HCT116 (cell line): ENCODE results near the gene CCDC17. TPM values are rescaled to one million over a fixed set of nuclear protein-coding genes. Genes with fewer than 3 reads are reported as not detected.

Source experiments
- ATAC-seq: fragments of 200-7000 bp; cut with Tn5 transposase; 2 replicates; pipeline ENCODE4 v1.9.1; 2020; ENCODE audit warnings: mild to moderate bottlenecking, moderate library complexity
- BruUV-seq: library from RNA; stranded (reverse); fragments of 400-500 nt; replicated peaks from 2 replicates; lab custom pipeline; 2021; lab: Mats Ljungman, UMichigan
- CTCF ChIA-PET: fragments of 300-600 bp; sonication (Branson Sonifier 250); formaldehyde crosslinking; loops from one replicate; lab custom pipeline; 2021; ENCODE audit warnings: antibody characterized with exemption; lab: Charles Lee
- POLR2A ChIA-PET: fragments of 300-600, 350-600 bp; sonication (Branson Sonifier 250); formaldehyde crosslinking; loops from one replicate; lab custom pipeline; 2021; ENCODE audit warnings: antibody characterized with exemption; lab: Charles Lee
- RAD21 ChIA-PET, 2 experiments: fragments of 300-600 bp; sonication (Branson Sonifier 250); formaldehyde crosslinking; loops; one replicate each; lab custom pipeline; 2023; ENCODE audit warnings: low total read pairs in 2 of 2; ENCODE audit not compliant: uncharacterized antibody in 2 of 2, unreplicated experiment in 2 of 2, low non-redundant PET in 1 of 2; lab: Charles Lee
- DNase-seq: peaks from one replicate; pipeline ENCODE4 v3.0.0-alpha.2; 2010; ENCODE audit warnings: low read depth, low spot score
- H2AFZ ChIP-seq: fragments of 200-600 bp; shearing (Covaris generic), sonication (generic); 2 replicates; pipeline ENCODE4 v1.6.1; 2017; ENCODE audit warnings: low read depth, mixed run types, mixed read lengths, antibody characterized with exemption, low read length; ENCODE audit not compliant: poor library complexity, severe bottlenecking
- H3K27ac ChIP-seq: 2 replicates; pipeline ENCODE4 v1.5.1; 2012; ENCODE audit warnings: low read depth, low read length
- H3K27me3 ChIP-seq: fragments of 200-600 bp; sonication (generic); 2 replicates; pipeline ENCODE4 v1.6.1; 2016; ENCODE audit warnings: mixed run types, low read length, mixed read lengths; ENCODE audit not compliant: insufficient read depth
- H3K36me3 ChIP-seq, 2 experiments: fragments of 200-500 bp in 1 of 2; fragments of 200-600 bp in 1 of 2; sonication (Bioruptor generic) in 1 of 2; sonication (generic) in 1 of 2; 2 replicates each; pipeline versions ENCODE4 v1.5.1 to v1.6.1; 2014 to 2016; ENCODE audit warnings: low read length in 2 of 2, inconsistent platforms in 1 of 2, mixed read lengths in 1 of 2, mixed run types in 1 of 2; ENCODE audit not compliant: insufficient read depth in 2 of 2, control insufficient read depth in 1 of 2
- H3K4me1 ChIP-seq, 2 experiments: fragments of 200-600 bp in 1 of 2; sonication (generic) in 1 of 2; 2 replicates each; pipeline versions ENCODE4 v1.5.1 to v1.6.1; 2012 to 2017; ENCODE audit warnings: low read length in 2 of 2, inconsistent platforms in 1 of 2, mild to moderate bottlenecking in 1 of 2, mixed read lengths in 1 of 2, mixed run types in 1 of 2, moderate library complexity in 1 of 2; ENCODE audit not compliant: insufficient read depth in 2 of 2, control insufficient read depth in 1 of 2
- H3K4me2 ChIP-seq: fragments of 200-600 bp; sonication (generic); 2 replicates; pipeline ENCODE4 v1.6.1; 2017; ENCODE audit warnings: mixed run types, low read length, mixed read lengths
- H3K4me3 ChIP-seq, 2 experiments: fragments of 200-600 bp in 1 of 2; sonication (generic) in 1 of 2; replicated peaks in 1 of 2; 2 replicates each; pipeline ENCODE4 v1.5.1; 2011 to 2016; ENCODE audit warnings: low read length in 2 of 2, control low read depth in 1 of 2, low read depth in 1 of 2, mild to moderate bottlenecking in 1 of 2, mixed read lengths in 1 of 2, mixed run types in 1 of 2
- H3K79me2 ChIP-seq: fragments of 200-600 bp; sonication (generic); 2 replicates; pipeline ENCODE4 v1.6.1; 2017; ENCODE audit warnings: mild to moderate bottlenecking, mixed run types, low read length, moderate library complexity, mixed read lengths; ENCODE audit not compliant: insufficient read depth
- H3K9ac ChIP-seq: fragments of 200-600 bp; sonication (generic); 2 replicates; pipeline ENCODE4 v1.6.1; 2016; ENCODE audit warnings: low read length, mixed read lengths
- H3K9me2 ChIP-seq: fragments of 200-600 bp; sonication (generic), shearing (Covaris generic); 2 replicates; pipeline ENCODE4 v1.6.1; 2017; ENCODE audit warnings: mixed run types, mild to moderate bottlenecking, moderate library complexity; ENCODE audit not compliant: insufficient read depth
- H3K9me3 ChIP-seq, 2 experiments: fragments of 200-500 bp in 1 of 2; fragments of 200-600 bp in 1 of 2; sonication (Bioruptor generic) in 1 of 2; sonication (generic) in 1 of 2; 2 replicates each; pipeline ENCODE4 v1.6.1; 2014 to 2017; ENCODE audit warnings: low read length in 2 of 2, mixed read lengths in 2 of 2, inconsistent platforms in 1 of 2, low read depth in 1 of 2, mild to moderate bottlenecking in 1 of 2, mixed run types in 1 of 2, moderate library complexity in 1 of 2; ENCODE audit not compliant: control insufficient read depth in 1 of 2, insufficient read depth in 1 of 2
- H4K20me1 ChIP-seq: fragments of 200-600 bp; sonication (generic), shearing (Covaris generic); 2 replicates; pipeline ENCODE4 v1.6.1; 2017; ENCODE audit warnings: mixed run types, mild to moderate bottlenecking, moderate library complexity; ENCODE audit not compliant: insufficient read depth
- EZH2phosphoT487 ChIP-seq: fragments of 200-600 bp; IDR thresholded peaks from 2 replicates; pipeline ENCODE4 v1.6.1; 2018; ENCODE audit warnings: antibody characterized with exemption, borderline replicate concordance
- FOSL1 ChIP-seq: IDR thresholded peaks from 2 replicates; pipeline ENCODE4 v1.6.1; 2012; ENCODE audit warnings: low read depth
- JUND ChIP-seq: IDR thresholded peaks from 2 replicates; pipeline ENCODE4 v1.6.1; 2012
- POLR2A ChIP-seq: IDR thresholded peaks from 2 replicates; pipeline ENCODE4 v1.7.0; 2011; ENCODE audit warnings: borderline replicate concordance; ENCODE audit not compliant: insufficient read depth, insufficient read length; ENCODE audit errors: extremely low read depth
- POLR2AphosphoS5 ChIP-seq: IDR thresholded peaks from 2 replicates; pipeline ENCODE4 v1.6.1; 2011; ENCODE audit warnings: mild to moderate bottlenecking, low read depth, low read length, moderate library complexity
- SP1 ChIP-seq: IDR thresholded peaks from 2 replicates; pipeline ENCODE4 v1.6.1; 2012; ENCODE audit warnings: low read depth
- TCF7L2 ChIP-seq: IDR thresholded peaks from 2 replicates; pipeline ENCODE4 v1.7.0; 2011; ENCODE audit warnings: borderline replicate concordance, inconsistent platforms; ENCODE audit not compliant: insufficient read depth, insufficient read length; ENCODE audit errors: extremely low read depth
- ZNF274 ChIP-seq: fragments of 200-500 bp; sonication (Bioruptor generic); IDR thresholded peaks from 2 replicates; pipeline ENCODE4 v1.6.1; 2014; ENCODE audit warnings: mild to moderate bottlenecking, low read depth, low read length, inconsistent platforms
- intact Hi-C: fragments of 100-400 bp; cut with micrococcal nuclease; formaldehyde crosslinking; loops from 2 replicates; pipeline ENCODE4 v1.10.0; 2022
- total RNA-seq: library from RNA; stranded (reverse); gene quantifications from one replicate; pipeline ENCODE4 v1.2.1, GENCODE V29; 2021; ENCODE audit not compliant: unreplicated experiment
- TF ChIP-seq, protein P1 (sequence below): IDR thresholded peaks from 2 replicates; pipeline ENCODE4 v1.6.1; 2012; ENCODE audit warnings: low read depth
- TF ChIP-seq, protein P2 (sequence below): IDR thresholded peaks from 2 replicates; pipeline ENCODE4 v1.6.1; 2012
- TF ChIP-seq, protein P3 (sequence below): IDR thresholded peaks from 2 replicates; pipeline ENCODE4 v1.6.1; 2011; ENCODE audit warnings: mild to moderate bottlenecking, low read length, moderate library complexity; ENCODE audit not compliant: insufficient replicate concordance; ENCODE audit errors: extremely low read depth
- TF ChIP-seq, protein P4 (sequence below), 3 experiments: fragments of 200-600 bp in 1 of 3; sonication (generic) in 1 of 3; IDR thresholded peaks in 2 of 3; conservative IDR thresholded peaks in 1 of 3; 2 replicates each; pipeline ENCODE4 v1.5.1; 2012 to 2017; ENCODE audit warnings: low read depth in 2 of 3, low read length in 2 of 3, antibody characterized with exemption in 1 of 3, borderline replicate concordance in 1 of 3, control low read depth in 1 of 3, mild to moderate bottlenecking in 1 of 3, mixed read lengths in 1 of 3, mixed run types in 1 of 3, moderate library complexity in 1 of 3; ENCODE audit not compliant: insufficient read depth in 1 of 3

CCDC17 gene
- total RNA-seq, 1 experiment from 2014 or later, result 2.4 TPM

DNA sequence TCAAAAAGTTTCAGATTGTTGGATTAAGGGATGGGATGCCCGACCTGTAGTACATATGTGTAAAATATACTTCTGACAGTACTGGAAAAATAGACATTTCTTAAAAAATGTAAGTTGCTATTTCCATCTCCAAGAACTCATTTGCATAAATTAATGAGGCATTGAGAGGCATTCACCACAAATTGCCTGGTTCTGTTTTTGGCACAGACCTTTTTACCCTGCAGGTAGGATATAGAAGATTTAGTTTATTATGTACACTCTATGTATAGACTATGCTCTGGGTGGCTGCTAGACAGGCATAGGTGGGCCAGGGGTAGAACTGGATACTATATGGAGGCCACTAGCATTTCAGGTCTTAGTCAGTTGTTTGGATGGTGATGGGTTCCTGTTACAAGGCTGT lies 8.0 kb downstream of the CCDC17 start:
- TF ChIP-seq, protein P1, sequence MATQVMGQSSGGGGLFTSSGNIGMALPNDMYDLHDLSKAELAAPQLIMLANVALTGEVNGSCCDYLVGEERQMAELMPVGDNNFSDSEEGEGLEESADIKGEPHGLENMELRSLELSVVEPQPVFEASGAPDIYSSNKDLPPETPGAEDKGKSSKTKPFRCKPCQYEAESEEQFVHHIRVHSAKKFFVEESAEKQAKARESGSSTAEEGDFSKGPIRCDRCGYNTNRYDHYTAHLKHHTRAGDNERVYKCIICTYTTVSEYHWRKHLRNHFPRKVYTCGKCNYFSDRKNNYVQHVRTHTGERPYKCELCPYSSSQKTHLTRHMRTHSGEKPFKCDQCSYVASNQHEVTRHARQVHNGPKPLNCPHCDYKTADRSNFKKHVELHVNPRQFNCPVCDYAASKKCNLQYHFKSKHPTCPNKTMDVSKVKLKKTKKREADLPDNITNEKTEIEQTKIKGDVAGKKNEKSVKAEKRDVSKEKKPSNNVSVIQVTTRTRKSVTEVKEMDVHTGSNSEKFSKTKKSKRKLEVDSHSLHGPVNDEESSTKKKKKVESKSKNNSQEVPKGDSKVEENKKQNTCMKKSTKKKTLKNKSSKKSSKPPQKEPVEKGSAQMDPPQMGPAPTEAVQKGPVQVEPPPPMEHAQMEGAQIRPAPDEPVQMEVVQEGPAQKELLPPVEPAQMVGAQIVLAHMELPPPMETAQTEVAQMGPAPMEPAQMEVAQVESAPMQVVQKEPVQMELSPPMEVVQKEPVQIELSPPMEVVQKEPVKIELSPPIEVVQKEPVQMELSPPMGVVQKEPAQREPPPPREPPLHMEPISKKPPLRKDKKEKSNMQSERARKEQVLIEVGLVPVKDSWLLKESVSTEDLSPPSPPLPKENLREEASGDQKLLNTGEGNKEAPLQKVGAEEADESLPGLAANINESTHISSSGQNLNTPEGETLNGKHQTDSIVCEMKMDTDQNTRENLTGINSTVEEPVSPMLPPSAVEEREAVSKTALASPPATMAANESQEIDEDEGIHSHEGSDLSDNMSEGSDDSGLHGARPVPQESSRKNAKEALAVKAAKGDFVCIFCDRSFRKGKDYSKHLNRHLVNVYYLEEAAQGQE, result no peak
- no peak for TF ChIP-seq SP1
- TF ChIP-seq POLR2AphosphoS5, result no peak
- no peak for TF ChIP-seq JUND
- TF ChIP-seq, protein P2, sequence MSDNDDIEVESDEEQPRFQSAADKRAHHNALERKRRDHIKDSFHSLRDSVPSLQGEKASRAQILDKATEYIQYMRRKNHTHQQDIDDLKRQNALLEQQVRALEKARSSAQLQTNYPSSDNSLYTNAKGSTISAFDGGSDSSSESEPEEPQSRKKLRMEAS, result no peak
- no peak for TF ChIP-seq POLR2A
- no peak for TF ChIP-seq ZNF274
- TF ChIP-seq, protein P3, sequence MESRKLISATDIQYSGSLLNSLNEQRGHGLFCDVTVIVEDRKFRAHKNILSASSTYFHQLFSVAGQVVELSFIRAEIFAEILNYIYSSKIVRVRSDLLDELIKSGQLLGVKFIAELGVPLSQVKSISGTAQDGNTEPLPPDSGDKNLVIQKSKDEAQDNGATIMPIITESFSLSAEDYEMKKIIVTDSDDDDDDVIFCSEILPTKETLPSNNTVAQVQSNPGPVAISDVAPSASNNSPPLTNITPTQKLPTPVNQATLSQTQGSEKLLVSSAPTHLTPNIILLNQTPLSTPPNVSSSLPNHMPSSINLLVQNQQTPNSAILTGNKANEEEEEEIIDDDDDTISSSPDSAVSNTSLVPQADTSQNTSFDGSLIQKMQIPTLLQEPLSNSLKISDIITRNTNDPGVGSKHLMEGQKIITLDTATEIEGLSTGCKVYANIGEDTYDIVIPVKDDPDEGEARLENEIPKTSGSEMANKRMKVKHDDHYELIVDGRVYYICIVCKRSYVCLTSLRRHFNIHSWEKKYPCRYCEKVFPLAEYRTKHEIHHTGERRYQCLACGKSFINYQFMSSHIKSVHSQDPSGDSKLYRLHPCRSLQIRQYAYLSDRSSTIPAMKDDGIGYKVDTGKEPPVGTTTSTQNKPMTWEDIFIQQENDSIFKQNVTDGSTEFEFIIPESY, result no peak
- no peak for TF ChIP-seq TCF7L2
- TF ChIP-seq, protein P4, sequence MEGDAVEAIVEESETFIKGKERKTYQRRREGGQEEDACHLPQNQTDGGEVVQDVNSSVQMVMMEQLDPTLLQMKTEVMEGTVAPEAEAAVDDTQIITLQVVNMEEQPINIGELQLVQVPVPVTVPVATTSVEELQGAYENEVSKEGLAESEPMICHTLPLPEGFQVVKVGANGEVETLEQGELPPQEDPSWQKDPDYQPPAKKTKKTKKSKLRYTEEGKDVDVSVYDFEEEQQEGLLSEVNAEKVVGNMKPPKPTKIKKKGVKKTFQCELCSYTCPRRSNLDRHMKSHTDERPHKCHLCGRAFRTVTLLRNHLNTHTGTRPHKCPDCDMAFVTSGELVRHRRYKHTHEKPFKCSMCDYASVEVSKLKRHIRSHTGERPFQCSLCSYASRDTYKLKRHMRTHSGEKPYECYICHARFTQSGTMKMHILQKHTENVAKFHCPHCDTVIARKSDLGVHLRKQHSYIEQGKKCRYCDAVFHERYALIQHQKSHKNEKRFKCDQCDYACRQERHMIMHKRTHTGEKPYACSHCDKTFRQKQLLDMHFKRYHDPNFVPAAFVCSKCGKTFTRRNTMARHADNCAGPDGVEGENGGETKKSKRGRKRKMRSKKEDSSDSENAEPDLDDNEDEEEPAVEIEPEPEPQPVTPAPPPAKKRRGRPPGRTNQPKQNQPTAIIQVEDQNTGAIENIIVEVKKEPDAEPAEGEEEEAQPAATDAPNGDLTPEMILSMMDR (IDR thresholded peaks at IDR 0.05 in 2 of 3, conservative IDR thresholded peaks at IDR 0.05 in 1 of 3; ENCODE audit: borderline replicate concordance in 1 of 3, insufficient read depth in 1 of 3, low read depth in 2 of 3, low read length in 2 of 3), result no peak
- TF ChIP-seq FOSL1, result no peak
- TF ChIP-seq EZH2phosphoT487, result no peak
- peaks cover 33 to 58% of the 10 kb centered on the region in 2 experiments for H3K36me3 ChIP-seq
- POLR2A ChIA-PET, result no interaction called here
- ATAC-seq (no peak), DNase-seq (no peak)
- H3K4me1 ChIP-seq, result no peaks in the 10 kb centered on the region
- H3K9me2 ChIP-seq, result no peaks in the 10 kb centered on the region
- peaks cover 5% of the 10 kb centered on the region; the same call in 1 of the 2 replicates for H4K20me1 ChIP-seq
- H2AFZ ChIP-seq, result no peak overlapping the region
- BruUV-seq, result no TSS peak
- no peaks in the 10 kb centered on the region for H3K27me3 ChIP-seq
- no peak overlapping the region for H3K4me2 ChIP-seq
- no peak overlapping the region for H3K4me3 ChIP-seq
- peaks cover 28% of the 10 kb centered on the region for H3K79me2 ChIP-seq
- CTCF ChIA-PET, result no interaction called here
- no peak overlapping the region for H3K27ac ChIP-seq
- RAD21 ChIA-PET, result no interaction called here
- no peak overlapping the region for H3K9ac ChIP-seq
- H3K9me3 ChIP-seq, result no peaks in the 10 kb centered on the region
- intact Hi-C loops, result no loop called here
